OCI-LY3 (cell line): ENCODE measurements around the gene NCAPG2.

Experiments
- EZH2phosphoT487 ChIP-seq: fragments of 200-600 bp; shearing (Covaris generic); IDR thresholded peaks from 2 replicates; pipeline ENCODE4 v1.6.1; 2018; ENCODE audit warnings: antibody characterized with exemption, mixed run types, low read depth
- TF ChIP-seq, protein P1 (sequence below): fragments of 200-600, 300-600 bp; sonication (generic); IDR thresholded peaks from 2 replicates; pipeline ENCODE4 v1.5.1; 2014; ENCODE audit warnings: antibody characterized with exemption, low read length, low read depth

- TF ChIP-seq, protein P1, sequence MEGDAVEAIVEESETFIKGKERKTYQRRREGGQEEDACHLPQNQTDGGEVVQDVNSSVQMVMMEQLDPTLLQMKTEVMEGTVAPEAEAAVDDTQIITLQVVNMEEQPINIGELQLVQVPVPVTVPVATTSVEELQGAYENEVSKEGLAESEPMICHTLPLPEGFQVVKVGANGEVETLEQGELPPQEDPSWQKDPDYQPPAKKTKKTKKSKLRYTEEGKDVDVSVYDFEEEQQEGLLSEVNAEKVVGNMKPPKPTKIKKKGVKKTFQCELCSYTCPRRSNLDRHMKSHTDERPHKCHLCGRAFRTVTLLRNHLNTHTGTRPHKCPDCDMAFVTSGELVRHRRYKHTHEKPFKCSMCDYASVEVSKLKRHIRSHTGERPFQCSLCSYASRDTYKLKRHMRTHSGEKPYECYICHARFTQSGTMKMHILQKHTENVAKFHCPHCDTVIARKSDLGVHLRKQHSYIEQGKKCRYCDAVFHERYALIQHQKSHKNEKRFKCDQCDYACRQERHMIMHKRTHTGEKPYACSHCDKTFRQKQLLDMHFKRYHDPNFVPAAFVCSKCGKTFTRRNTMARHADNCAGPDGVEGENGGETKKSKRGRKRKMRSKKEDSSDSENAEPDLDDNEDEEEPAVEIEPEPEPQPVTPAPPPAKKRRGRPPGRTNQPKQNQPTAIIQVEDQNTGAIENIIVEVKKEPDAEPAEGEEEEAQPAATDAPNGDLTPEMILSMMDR: no peak
- TF ChIP-seq EZH2phosphoT487: no peak
Measured at GRCh38 chr7:158601090-158601489, 103.5 kb downstream of the NCAPG2 start.
